Loucy (cell line): ENCODE results near the gene EPAS1.

Experiments
- H2AFZ ChIP-seq: fragments of 200-600 bp; sonication (generic); 2 replicates; pipeline ENCODE4 v1.6.0; 2016; ENCODE audit warnings: antibody characterized with exemption, mild to moderate bottlenecking, low read length, moderate library complexity
- H3F3A ChIP-seq: fragments of 200-600 bp; 2 replicates; pipeline ENCODE4 v1.6.0; 2016; ENCODE audit warnings: antibody characterized with exemption, low read depth, mild to moderate bottlenecking
- H3K27me3 ChIP-seq: fragments of 200-600 bp; sonication (generic); 2 replicates; pipeline ENCODE4 v1.6.1; 2014; ENCODE audit warnings: low read length, mild to moderate bottlenecking; ENCODE audit not compliant: insufficient read depth, poor library complexity, severe bottlenecking
- H3K36me3 ChIP-seq: fragments of 200-600 bp; sonication (generic); 2 replicates; pipeline ENCODE4 v1.6.1; 2016; ENCODE audit warnings: low read length; ENCODE audit not compliant: insufficient read depth
- H3K4me1 ChIP-seq: fragments of 200-600 bp; sonication (generic); 2 replicates; pipeline ENCODE4 v1.5.1; 2014; ENCODE audit warnings: low read length, mild to moderate bottlenecking; ENCODE audit not compliant: insufficient read depth, poor library complexity, severe bottlenecking
- H3K4me2 ChIP-seq: fragments of 200-600 bp; sonication (generic); 2 replicates; pipeline ENCODE4 v1.6.0; 2014; ENCODE audit warnings: antibody characterized with exemption, low read length, low read depth, mild to moderate bottlenecking; ENCODE audit not compliant: poor library complexity, severe bottlenecking
- H3K4me3 ChIP-seq: fragments of 200-600 bp; sonication (generic); 2 replicates; pipeline ENCODE4 v1.5.1; 2014; ENCODE audit warnings: low read length, mild to moderate bottlenecking, mixed read lengths; ENCODE audit not compliant: poor library complexity, severe bottlenecking
- H3K79me2 ChIP-seq: fragments of 200-600 bp; sonication (generic); 2 replicates; pipeline ENCODE4 v1.6.1; 2014; ENCODE audit warnings: low read length; ENCODE audit not compliant: insufficient read depth
- H3K9ac ChIP-seq: fragments of 200-600 bp; sonication (generic); 2 replicates; pipeline ENCODE4 v1.6.0; 2014; ENCODE audit warnings: mild to moderate bottlenecking, low read depth, low read length, moderate library complexity; ENCODE audit not compliant: poor library complexity, severe bottlenecking
- H3K9me2 ChIP-seq: fragments of 200-600 bp; sonication (generic); replicated peaks from 2 replicates; pipeline ENCODE4 v1.6.1; 2016; ENCODE audit warnings: low read depth, low read length, mixed read lengths
- H3K9me3 ChIP-seq: fragments of 200-600 bp; sonication (generic); 2 replicates; pipeline ENCODE4 v1.6.1; 2014; ENCODE audit warnings: mild to moderate bottlenecking, antibody characterized with exemption, low read length, low read depth; ENCODE audit not compliant: insufficient read depth
- H4K20me1 ChIP-seq: fragments of 200-600 bp; sonication (generic); 2 replicates; pipeline ENCODE4 v1.6.0; 2014; ENCODE audit warnings: antibody characterized with exemption, low read length, mild to moderate bottlenecking; ENCODE audit not compliant: insufficient read depth, poor library complexity, severe bottlenecking
- EZH2phosphoT487 ChIP-seq: fragments of 200-600 bp; IDR thresholded peaks from 2 replicates; pipeline ENCODE4 v1.6.1; 2018; ENCODE audit warnings: antibody characterized with exemption, mild to moderate bottlenecking, moderate library complexity, borderline replicate concordance
- TF ChIP-seq, protein P1 (sequence below): fragments of 200-600 bp; sonication (generic); conservative IDR thresholded peaks from 2 replicates; pipeline ENCODE4 v1.5.1; 2014; ENCODE audit warnings: mild to moderate bottlenecking, antibody characterized with exemption, low read length

EPAS1 gene

DNA sequence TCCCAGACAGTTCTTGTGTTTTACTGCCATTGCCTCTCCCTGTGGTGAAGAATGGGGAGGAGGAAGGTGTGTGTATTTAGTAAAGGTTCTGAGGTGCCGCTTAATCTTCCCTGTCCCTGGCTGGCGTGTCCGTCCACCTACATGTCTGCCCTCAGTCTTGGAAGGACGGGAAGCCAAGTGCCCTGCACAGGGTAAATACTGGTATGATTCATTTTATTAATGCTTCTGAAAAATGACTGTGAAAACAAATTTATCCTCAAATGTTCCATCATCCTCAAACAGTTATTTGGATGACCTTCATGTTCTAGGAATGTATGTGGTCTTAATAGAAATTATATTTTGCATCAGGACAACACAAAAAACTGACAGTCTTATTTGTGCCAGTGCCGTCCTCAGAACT lies 6.6 kb downstream of the EPAS1 start:
- Histone ChIP-seq H2AFZ (no peak overlapping the region), H4K20me1 (peaks cover 5% of the 10 kb centered on the region), H3K9me2 (no peaks in the 10 kb centered on the region), H3K36me3 (no peaks in the 10 kb centered on the region), H3K4me3 (peak overlapping the region; percentile 46), H3K79me2 (peaks cover 84% of the 10 kb centered on the region), H3K4me1 (peaks cover 86% of the 10 kb centered on the region), H3K9me3 (no peaks in the 10 kb centered on the region), H3K27me3 (peaks cover under 1% of the 10 kb centered on the region), H3K4me2 (peak overlapping the region; percentile 69), H3F3A (no peaks in the 10 kb centered on the region), H3K9ac (peak overlapping the region; percentile 15)
- TF ChIP-seq, protein P1, sequence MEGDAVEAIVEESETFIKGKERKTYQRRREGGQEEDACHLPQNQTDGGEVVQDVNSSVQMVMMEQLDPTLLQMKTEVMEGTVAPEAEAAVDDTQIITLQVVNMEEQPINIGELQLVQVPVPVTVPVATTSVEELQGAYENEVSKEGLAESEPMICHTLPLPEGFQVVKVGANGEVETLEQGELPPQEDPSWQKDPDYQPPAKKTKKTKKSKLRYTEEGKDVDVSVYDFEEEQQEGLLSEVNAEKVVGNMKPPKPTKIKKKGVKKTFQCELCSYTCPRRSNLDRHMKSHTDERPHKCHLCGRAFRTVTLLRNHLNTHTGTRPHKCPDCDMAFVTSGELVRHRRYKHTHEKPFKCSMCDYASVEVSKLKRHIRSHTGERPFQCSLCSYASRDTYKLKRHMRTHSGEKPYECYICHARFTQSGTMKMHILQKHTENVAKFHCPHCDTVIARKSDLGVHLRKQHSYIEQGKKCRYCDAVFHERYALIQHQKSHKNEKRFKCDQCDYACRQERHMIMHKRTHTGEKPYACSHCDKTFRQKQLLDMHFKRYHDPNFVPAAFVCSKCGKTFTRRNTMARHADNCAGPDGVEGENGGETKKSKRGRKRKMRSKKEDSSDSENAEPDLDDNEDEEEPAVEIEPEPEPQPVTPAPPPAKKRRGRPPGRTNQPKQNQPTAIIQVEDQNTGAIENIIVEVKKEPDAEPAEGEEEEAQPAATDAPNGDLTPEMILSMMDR, result no peak
- no peak for TF ChIP-seq EZH2phosphoT487

DNA sequence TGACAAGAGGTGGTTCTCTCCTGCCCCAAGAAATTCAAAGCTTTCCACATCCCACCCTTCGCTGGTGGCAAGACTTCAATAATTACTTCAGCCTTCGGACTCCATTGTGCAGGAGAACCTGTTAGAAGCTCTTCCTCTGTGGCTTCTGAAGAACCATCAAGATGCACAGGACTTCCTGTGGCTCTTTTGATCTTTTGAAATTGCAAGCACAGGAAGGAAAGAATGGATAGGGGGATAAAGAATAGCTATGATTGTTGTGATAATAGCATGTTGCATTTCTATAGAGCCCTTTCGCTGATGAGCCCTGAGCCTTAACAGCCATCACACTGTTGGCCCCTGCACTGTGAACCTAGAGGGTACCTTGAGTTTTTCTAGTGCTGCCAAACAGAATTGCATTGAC lies 7.4 kb downstream of the EPAS1 start:
- Histone ChIP-seq H3K9ac (peak overlapping the region; percentile 17), H2AFZ (no peak overlapping the region), H3K4me2 (peak overlapping the region; percentile 69), H3K9me2 (no peaks in the 10 kb centered on the region), H3K4me1 (peaks cover 79% of the 10 kb centered on the region), H3K9me3 (no peaks in the 10 kb centered on the region), H3K27me3 (no peaks in the 10 kb centered on the region), H3K4me3 (peak overlapping the region; percentile 46), H3K36me3 (no peaks in the 10 kb centered on the region), H4K20me1 (peaks cover 5% of the 10 kb centered on the region), H3K79me2 (peaks cover 84% of the 10 kb centered on the region), H3F3A (no peaks in the 10 kb centered on the region)
- peak; percentile 68; the same call in 1 of the 2 replicates for TF ChIP-seq EZH2phosphoT487
- TF ChIP-seq, protein P1, result no peak

DNA sequence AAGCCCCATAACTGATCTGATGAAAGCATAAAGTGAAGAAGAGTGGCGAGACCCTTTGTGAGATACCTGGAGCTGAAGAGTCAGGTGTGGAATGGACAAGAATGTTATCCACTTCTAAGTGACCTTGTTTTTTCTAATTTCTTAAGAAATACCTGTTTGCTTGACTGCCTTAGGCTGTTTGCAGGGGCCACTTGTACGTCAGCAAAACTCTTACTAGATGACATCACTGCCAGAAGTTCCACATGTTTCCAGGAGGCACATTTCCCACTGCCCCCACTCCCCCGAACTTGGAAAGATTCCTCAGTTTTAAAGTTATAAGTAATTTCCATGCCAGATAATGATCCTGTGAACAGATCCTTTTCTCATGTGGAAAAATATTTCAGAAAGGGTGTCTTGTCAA lies 8.0 kb downstream of the EPAS1 start:
- peaks cover 73% of the 10 kb centered on the region for H3K4me1 ChIP-seq
- H3K27me3 ChIP-seq, result no peaks in the 10 kb centered on the region
- peaks cover 84% of the 10 kb centered on the region for H3K79me2 ChIP-seq
- H3K36me3 ChIP-seq, result no peaks in the 10 kb centered on the region
- H3K9ac ChIP-seq, result peak overlapping the region; percentile 17
- H3K9me2 ChIP-seq, result no peaks in the 10 kb centered on the region
- peak overlapping the region; percentile 69 for H3K4me2 ChIP-seq
- H2AFZ ChIP-seq, result no peak overlapping the region
- no peak for TF ChIP-seq EZH2phosphoT487
- TF ChIP-seq, protein P1, result no peak
- peak overlapping the region; percentile 40 for H3K4me3 ChIP-seq
- H4K20me1 ChIP-seq, result peaks cover 3% of the 10 kb centered on the region
- H3F3A ChIP-seq, result no peaks in the 10 kb centered on the region
- H3K9me3 ChIP-seq, result no peaks in the 10 kb centered on the region
